ENCODE data around the gene SLC4A8. TPM values are rescaled to one million over a fixed set of nuclear protein-coding genes. Genes with fewer than 3 reads are reported as not detected.
"Not testable (repeated sequence)": the region's sequence is repeated elsewhere in the genome, so short reads cannot be mapped to it uniquely, and the experiment has no call there.

The SLC4A8 gene
- total and polyA plus RNA-seq, 5 donors: 0.02 to 0.50 (median 0.24) TPM

- intact Hi-C loops (cut with DNase I); H3K4me1 ChIP-seq (ENCODE audit: control insufficient read depth, insufficient read depth, low read length); H3K4me3 ChIP-seq (ENCODE audit: low read length); DNase-seq; H3K27me3 ChIP-seq (ENCODE audit: control insufficient read depth, insufficient read depth); H3K27ac ChIP-seq (ENCODE audit: low read length); H3K9me3 ChIP-seq (ENCODE audit: control insufficient read depth, low read length); ATAC-seq: not testable (repeated sequence)
- WGBS: 82% methylated on average over 4 of the region's 4 CpGs
Observed at GRCh38 chr12:51515037-51515436, 90.4 kb downstream of the SLC4A8 start.

GRCh38 chr12:51517316-51517715, 92.7 kb downstream of the SLC4A8 start:
- Histone ChIP-seq H3K4me1 (ENCODE audit: control insufficient read depth, insufficient read depth, low read length) (no peaks in the 10 kb centered on the region), H3K4me3 (ENCODE audit: low read length) (no peak overlapping the region), H3K27me3 (ENCODE audit: control insufficient read depth, insufficient read depth) (no peaks in the 10 kb centered on the region), H3K27ac (ENCODE audit: low read length) (no peak overlapping the region), H3K9me3 (ENCODE audit: control insufficient read depth, low read length) (no peaks in the 10 kb centered on the region)
- 87% methylated on average over 3 of the region's 3 CpGs for WGBS
- intact Hi-C loops (cut with DNase I): no loop called here
- DNase-seq (no peak), ATAC-seq (no peak)

GRCh38 chr12:51517800-51518199, 93.2 kb downstream of the SLC4A8 start:
- Histone ChIP-seq H3K27ac (ENCODE audit: low read length) (no peak overlapping the region), H3K9me3 (ENCODE audit: control insufficient read depth, low read length) (no peaks in the 10 kb centered on the region), H3K4me3 (ENCODE audit: low read length) (no peak overlapping the region), H3K27me3 (ENCODE audit: control insufficient read depth, insufficient read depth) (no peaks in the 10 kb centered on the region), H3K4me1 (ENCODE audit: control insufficient read depth, insufficient read depth, low read length) (no peaks in the 10 kb centered on the region)
- intact Hi-C loops (cut with DNase I): no loop called here
- ATAC-seq (no peak), DNase-seq (no peak)
- WGBS: 72% methylated on average over 6 of the region's 6 CpGs

DNA sequence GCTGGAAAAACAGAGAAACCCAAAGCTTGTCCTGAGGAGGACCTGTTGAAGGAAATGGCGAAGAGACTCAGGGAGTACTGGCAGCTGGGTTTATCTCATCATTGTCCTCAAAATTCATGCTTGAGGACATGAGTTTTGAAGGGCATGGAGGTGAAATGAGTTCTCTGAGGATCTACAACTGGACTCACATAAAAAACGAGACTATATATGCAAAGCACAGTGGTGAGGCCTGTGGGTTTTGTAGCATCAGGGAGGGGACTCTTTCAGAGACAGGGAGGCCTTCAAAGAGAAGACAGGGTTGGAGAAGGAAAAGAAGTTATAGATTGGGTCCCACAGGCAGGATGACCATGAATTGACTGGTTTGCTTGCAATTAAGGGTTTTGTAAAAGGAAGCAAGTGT, 95.1 kb downstream of the SLC4A8 start:
- WGBS: 86% methylated on average over 2 of the region's 2 CpGs
- no peak for ATAC-seq
- Histone ChIP-seq H3K9me3 (ENCODE audit: control insufficient read depth, low read length) (no peaks in the 10 kb centered on the region), H3K27ac (ENCODE audit: low read length) (no peak overlapping the region), H3K27me3 (ENCODE audit: control insufficient read depth, insufficient read depth) (no peaks in the 10 kb centered on the region), H3K4me1 (ENCODE audit: control insufficient read depth, insufficient read depth, low read length) (no peaks in the 10 kb centered on the region), H3K4me3 (ENCODE audit: low read length) (no peak overlapping the region)
- DNase-seq: no peak
- intact Hi-C loops (cut with DNase I): no loop called here

DNA sequence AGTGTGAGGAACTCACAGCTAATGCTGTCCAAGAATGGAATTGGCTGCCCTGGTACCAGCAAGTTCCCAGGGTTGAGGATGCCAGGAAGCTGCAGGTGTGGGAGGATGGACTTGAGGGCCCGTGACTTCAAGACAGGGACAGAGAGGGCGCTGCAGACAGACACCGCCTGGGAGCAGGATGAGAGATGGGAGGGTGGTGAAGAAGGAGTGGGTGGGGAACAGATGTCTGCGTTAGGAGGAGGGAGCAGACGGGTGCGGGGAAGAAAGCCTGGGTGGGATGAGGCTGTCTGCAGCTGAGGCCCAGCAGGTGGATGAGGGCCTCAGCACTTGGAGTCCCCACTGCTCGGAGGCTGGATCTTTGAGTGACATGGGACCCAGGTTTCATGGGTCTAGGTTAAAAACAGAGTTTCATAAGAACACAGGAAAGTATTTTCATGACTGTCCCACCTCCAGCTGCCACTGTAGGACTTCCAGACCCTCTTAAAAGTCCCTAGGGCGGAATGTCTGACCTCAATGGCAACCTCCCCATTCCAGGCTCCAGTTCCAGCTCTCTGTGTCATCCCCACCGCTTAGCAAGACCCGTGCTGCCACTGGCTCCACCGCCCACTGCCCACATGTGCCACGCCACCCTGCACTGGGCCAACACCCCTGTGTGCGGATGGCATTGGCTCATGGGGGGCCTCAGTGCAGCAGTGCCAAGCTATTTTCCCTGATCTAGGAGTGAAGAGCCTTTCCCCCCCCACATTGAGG, 96.1 kb downstream of the SLC4A8 start:
- no peak for DNase-seq
- Histone ChIP-seq H3K9me3 (ENCODE audit: control insufficient read depth, low read length) (no peaks in the 10 kb centered on the region), H3K27ac (ENCODE audit: low read length) (no peak overlapping the region), H3K4me1 (ENCODE audit: control insufficient read depth, insufficient read depth, low read length) (no peaks in the 10 kb centered on the region), H3K27me3 (ENCODE audit: control insufficient read depth, insufficient read depth) (no peaks in the 10 kb centered on the region), H3K4me3 (ENCODE audit: low read length) (no peak overlapping the region)
- intact Hi-C loops (cut with DNase I): no loop called here
- 70% methylated on average over 13 of the region's 13 CpGs for WGBS
- ATAC-seq: no peak

DNA sequence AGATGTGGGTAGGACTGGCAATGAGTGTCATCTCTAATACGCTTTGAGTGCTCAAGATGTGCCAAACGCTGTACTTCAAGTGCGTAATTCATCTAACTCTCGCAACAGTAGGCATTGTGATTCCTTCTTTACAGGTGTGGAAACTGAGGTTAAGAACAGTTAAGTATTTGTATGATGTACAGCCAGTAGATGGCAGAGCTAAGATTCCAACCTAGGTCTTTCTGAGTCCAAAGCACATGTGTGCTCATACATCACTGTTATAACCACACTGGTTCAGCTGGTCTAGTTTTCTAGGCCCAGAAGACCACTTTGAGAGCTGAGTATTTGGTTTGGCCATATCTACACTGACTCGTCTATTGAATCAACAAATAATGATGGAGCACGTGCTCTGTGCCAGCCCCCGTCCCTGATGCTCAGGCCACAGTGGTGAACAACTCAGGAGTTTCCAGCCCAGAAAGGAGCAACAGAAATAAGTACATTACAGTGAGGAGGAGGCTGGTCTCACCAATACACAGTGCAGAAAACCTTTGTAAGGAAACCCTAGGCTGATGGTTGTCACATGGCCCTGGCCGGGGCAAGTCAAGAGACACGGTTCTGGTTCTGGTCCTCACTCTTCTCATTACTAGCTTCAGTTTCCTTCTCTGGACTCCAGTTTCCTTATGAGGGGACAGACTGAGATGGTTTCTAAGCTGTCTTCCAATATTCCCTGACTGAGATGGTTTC, 97.1 kb downstream of the SLC4A8 start:
- Histone ChIP-seq H3K9me3 (ENCODE audit: control insufficient read depth, low read length) (no peaks in the 10 kb centered on the region), H3K27ac (ENCODE audit: low read length) (no peak overlapping the region), H3K4me1 (ENCODE audit: control insufficient read depth, insufficient read depth, low read length) (no peaks in the 10 kb centered on the region), H3K27me3 (ENCODE audit: control insufficient read depth, insufficient read depth) (no peaks in the 10 kb centered on the region), H3K4me3 (ENCODE audit: low read length) (no peak overlapping the region)
- ATAC-seq: no peak
- no peak for DNase-seq
- intact Hi-C loops (cut with DNase I): no loop called here
- WGBS: 90% methylated on average over 9 of the region's 9 CpGs

DNA sequence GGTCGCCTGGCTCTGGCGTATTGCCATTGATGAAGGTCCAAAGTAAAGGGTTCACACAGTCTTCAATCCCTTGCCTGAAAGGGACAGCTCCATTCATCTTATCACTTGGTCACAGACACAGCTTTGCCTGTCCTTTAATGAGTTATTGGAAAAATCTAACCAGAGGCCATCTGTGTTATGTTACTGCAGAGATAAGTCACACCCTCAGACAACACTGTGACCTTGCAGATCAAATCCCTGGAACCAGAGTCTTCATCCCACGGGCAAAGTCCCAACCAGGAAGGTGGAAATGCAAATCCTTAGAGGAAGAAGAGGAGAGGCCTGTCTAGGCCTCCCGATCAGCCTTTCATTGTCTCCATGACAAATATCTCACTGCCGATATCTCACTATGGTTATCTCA, 98.1 kb downstream of the SLC4A8 start:
- no peak overlapping the region for H3K4me3 ChIP-seq (ENCODE audit: low read length)
- ATAC-seq (no peak), DNase-seq (no peak)
- no peaks in the 10 kb centered on the region for H3K4me1 ChIP-seq (ENCODE audit: control insufficient read depth, insufficient read depth, low read length)
- intact Hi-C loops (cut with DNase I): no loop called here
- WGBS: 65% methylated on average over 5 of the region's 5 CpGs
- no peaks in the 10 kb centered on the region for H3K9me3 ChIP-seq (ENCODE audit: control insufficient read depth, low read length)
- no peaks in the 10 kb centered on the region for H3K27me3 ChIP-seq (ENCODE audit: control insufficient read depth, insufficient read depth)
- H3K27ac ChIP-seq (ENCODE audit: low read length): no peak overlapping the region

DNA sequence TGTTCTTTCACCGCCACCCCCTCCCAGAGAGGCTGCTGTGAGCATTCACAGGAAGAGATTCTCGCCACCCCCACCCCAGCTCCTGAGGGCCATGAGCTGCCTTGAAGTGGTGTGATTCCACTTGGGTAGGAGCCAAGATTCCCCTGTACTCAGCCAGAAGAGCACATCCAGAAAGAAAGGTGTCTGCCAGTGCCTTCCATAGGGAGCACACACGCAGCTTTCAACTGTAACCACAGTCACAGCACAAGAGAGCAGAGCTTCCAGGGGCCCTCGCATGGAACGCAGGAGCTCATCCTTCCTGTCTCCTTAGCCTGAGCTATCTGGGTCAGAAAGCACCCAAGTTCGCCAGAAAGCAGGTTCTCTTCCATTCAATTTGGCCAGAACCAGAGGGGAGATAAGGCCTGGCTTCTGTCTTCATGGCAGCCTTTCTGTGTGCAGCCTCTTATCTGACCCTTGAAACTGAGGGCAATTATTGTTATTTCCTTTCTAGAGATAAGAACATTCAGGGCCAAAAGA, 99.8 kb downstream of the SLC4A8 start:
- WGBS: 33% methylated on average over 6 of the region's 6 CpGs
- DNase-seq: no peak
- H3K27me3 ChIP-seq (ENCODE audit: control insufficient read depth, insufficient read depth): no peaks in the 10 kb centered on the region
- ATAC-seq: no peak
- no peaks in the 10 kb centered on the region for H3K4me1 ChIP-seq (ENCODE audit: control insufficient read depth, insufficient read depth, low read length)
- H3K4me3 ChIP-seq (ENCODE audit: low read length): no peak overlapping the region
- H3K9me3 ChIP-seq (ENCODE audit: control insufficient read depth, low read length): no peaks in the 10 kb centered on the region
- intact Hi-C loops (cut with DNase I): no loop called here
- no peak overlapping the region for H3K27ac ChIP-seq (ENCODE audit: low read length)

DNA sequence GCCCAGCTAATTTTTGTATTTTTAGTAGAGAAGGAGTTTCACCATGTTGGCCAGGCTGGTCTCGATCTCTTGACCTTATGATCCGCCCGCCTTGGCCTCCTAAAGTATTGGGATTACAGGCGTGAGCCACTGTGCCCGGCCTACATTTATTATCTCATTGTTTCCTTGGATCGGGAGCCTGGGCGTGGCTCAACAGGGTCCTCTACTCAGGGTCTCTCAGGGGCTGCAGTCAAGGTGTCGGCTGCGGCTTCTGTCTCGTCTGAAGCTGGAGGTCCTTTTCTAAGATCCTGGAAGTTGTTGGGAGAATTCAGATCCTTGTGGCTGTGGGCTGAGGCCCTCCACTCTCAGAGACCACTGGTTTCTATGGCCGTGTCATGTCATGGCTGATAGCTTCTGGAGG, 100.9 kb downstream of the SLC4A8 start:
- 96% methylated on average over 11 of the region's 11 CpGs for WGBS
- Histone ChIP-seq H3K9me3 (ENCODE audit: control insufficient read depth, low read length) (no peaks in the 10 kb centered on the region), H3K27ac (ENCODE audit: low read length) (no peak overlapping the region), H3K27me3 (ENCODE audit: control insufficient read depth, insufficient read depth) (no peaks in the 10 kb centered on the region), H3K4me3 (ENCODE audit: low read length) (no peak overlapping the region), H3K4me1 (ENCODE audit: control insufficient read depth, insufficient read depth, low read length) (no peaks in the 10 kb centered on the region)
- intact Hi-C loops (cut with DNase I): no loop called here
- ATAC-seq (no peak), DNase-seq (no peak)

DNA sequence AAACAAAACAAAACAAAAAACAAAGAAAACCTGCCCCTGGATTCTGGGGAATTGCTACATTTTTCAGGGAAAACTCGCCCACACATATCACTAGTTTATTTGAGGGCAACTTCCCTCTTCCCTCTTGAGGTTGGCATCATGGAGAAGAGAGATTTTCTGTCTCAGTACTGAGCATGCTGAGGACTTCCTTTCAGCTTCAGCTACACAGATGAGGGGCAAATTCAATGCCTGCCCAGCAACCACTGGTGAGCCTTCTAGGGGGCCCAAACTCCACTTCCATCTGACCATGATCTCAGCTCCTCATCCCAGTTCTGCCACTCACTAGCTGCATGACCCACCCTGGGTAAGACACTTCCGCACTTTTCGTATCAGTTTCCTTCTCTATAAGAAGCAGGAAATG, 103.3 kb downstream of the SLC4A8 start:
- 80% methylated on average over 3 of the region's 3 CpGs for WGBS
- DNase-seq (no peak), ATAC-seq (no peak)
- H3K27me3 ChIP-seq (ENCODE audit: control insufficient read depth, insufficient read depth): no peaks in the 10 kb centered on the region
- H3K9me3 ChIP-seq (ENCODE audit: control insufficient read depth, low read length): no peaks in the 10 kb centered on the region
- no peak overlapping the region for H3K27ac ChIP-seq (ENCODE audit: low read length)
- intact Hi-C loops (cut with DNase I): no loop called here
- H3K4me1 ChIP-seq (ENCODE audit: control insufficient read depth, insufficient read depth, low read length): no peaks in the 10 kb centered on the region
- no peak overlapping the region for H3K4me3 ChIP-seq (ENCODE audit: low read length)

- ATAC-seq (no peak), DNase-seq (no peak)
- no peak overlapping the region for H3K4me3 ChIP-seq (ENCODE audit: low read length)
- H3K27ac ChIP-seq (ENCODE audit: low read length): no peak overlapping the region
- H3K27me3 ChIP-seq (ENCODE audit: control insufficient read depth, insufficient read depth): no peaks in the 10 kb centered on the region
- intact Hi-C loops (cut with DNase I): no loop called here
- WGBS: 80% methylated on average over 6 of the region's 6 CpGs
- no peaks in the 10 kb centered on the region for H3K9me3 ChIP-seq (ENCODE audit: control insufficient read depth, low read length)
- H3K4me1 ChIP-seq (ENCODE audit: control insufficient read depth, insufficient read depth, low read length): no peaks in the 10 kb centered on the region
Observed at GRCh38 chr12:51528852-51529650, 104.4 kb downstream of the SLC4A8 start.
